ENCODE measurements around the gene CASK. TPM values are rescaled to one million over a fixed set of nuclear protein-coding genes. Genes with fewer than 3 reads are reported as not detected.

Gene CASK
- total RNA-seq, 1 experiment from 2014 or later = 33.5 TPM

- Histone ChIP-seq H3K27ac (ENCODE audit: low read depth, low read length, poor library complexity, severe bottlenecking) (no peak overlapping the region), H3K4me3 (ENCODE audit: low read depth, low read length, poor library complexity, severe bottlenecking) (no peak overlapping the region), H3K4me1 (ENCODE audit: insufficient read depth, low read length, poor library complexity, severe bottlenecking) (no peaks in the 10 kb centered on the region), H3K9me3 (ENCODE audit: low read depth, low read length, poor library complexity, severe bottlenecking) (no peaks in the 10 kb centered on the region), H3K27me3 (replicated peaks; ENCODE audit: insufficient read depth, low read depth, low read length, poor library complexity) (no peaks in the 10 kb centered on the region), H3K36me3 (ENCODE audit: insufficient read depth, low read length, poor library complexity, severe bottlenecking) (no peaks in the 10 kb centered on the region)
- TF ChIP-seq CTCF (conservative IDR thresholded peaks at IDR 0.05; ENCODE audit: low read depth, low read length) = no peak
- no peak for TF ChIP-seq EZH2 (IDR thresholded peaks at IDR 0.05; ENCODE audit: borderline replicate concordance, low read depth, low read length, poor library complexity, severe bottlenecking)
- DNase-seq (ENCODE audit: low spot score) = no peak
- CTCF ChIA-PET = no interaction called here
- POLR2A ChIA-PET (ENCODE audit: low non-redundant PET) = no interaction called here
- intact Hi-C loops (cut with micrococcal nuclease; ENCODE audit: unreplicated experiment) = no loop called here
- BruUV-seq (replicated peaks) = no TSS peak
Measured at GRCh38 chrX:41963348-41963747, 40.0 kb upstream of the CASK start.

- DNase-seq (ENCODE audit: low spot score) = no peak
- Histone ChIP-seq H3K4me3 (ENCODE audit: low read depth, low read length, poor library complexity, severe bottlenecking) (no peak overlapping the region), H3K9me3 (ENCODE audit: low read depth, low read length, poor library complexity, severe bottlenecking) (no peaks in the 10 kb centered on the region), H3K27me3 (replicated peaks; ENCODE audit: insufficient read depth, low read depth, low read length, poor library complexity) (no peaks in the 10 kb centered on the region), H3K27ac (ENCODE audit: low read depth, low read length, poor library complexity, severe bottlenecking) (no peak overlapping the region), H3K36me3 (ENCODE audit: insufficient read depth, low read length, poor library complexity, severe bottlenecking) (no peaks in the 10 kb centered on the region), H3K4me1 (ENCODE audit: insufficient read depth, low read length, poor library complexity, severe bottlenecking) (no peaks in the 10 kb centered on the region)
- no TSS peak for BruUV-seq (replicated peaks)
- ChIA-PET POLR2A (ENCODE audit: low non-redundant PET) (interaction anchor here (0.6 kb wide), 1 partner anchor 138 kb away, joined by 3 read pairs; no protein-coding TSS in a partner anchor), CTCF (no interaction called here)
- intact Hi-C loops (cut with micrococcal nuclease; ENCODE audit: unreplicated experiment) = no loop called here
- TF ChIP-seq EZH2 (IDR thresholded peaks at IDR 0.05; ENCODE audit: borderline replicate concordance, low read depth, low read length, poor library complexity, severe bottlenecking) (no peak), CTCF (conservative IDR thresholded peaks at IDR 0.05; ENCODE audit: low read depth, low read length) (no peak)
Measured at GRCh38 chrX:41960142-41960541, 36.8 kb upstream of the CASK start.

- DNase-seq (ENCODE audit: low spot score) = no peak
- H3K4me1 ChIP-seq (ENCODE audit: insufficient read depth, low read length, poor library complexity, severe bottlenecking) = no peaks in the 10 kb centered on the region
- H3K27ac ChIP-seq (ENCODE audit: low read depth, low read length, poor library complexity, severe bottlenecking) = no peak overlapping the region
- H3K9me3 ChIP-seq (ENCODE audit: low read depth, low read length, poor library complexity, severe bottlenecking) = no peaks in the 10 kb centered on the region
- CTCF ChIA-PET = no interaction called here
- no peaks in the 10 kb centered on the region for H3K27me3 ChIP-seq (replicated peaks; ENCODE audit: insufficient read depth, low read depth, low read length, poor library complexity)
- no peaks in the 10 kb centered on the region for H3K36me3 ChIP-seq (ENCODE audit: insufficient read depth, low read length, poor library complexity, severe bottlenecking)
- TF ChIP-seq CTCF (conservative IDR thresholded peaks at IDR 0.05; ENCODE audit: low read depth, low read length) (no peak), EZH2 (IDR thresholded peaks at IDR 0.05; ENCODE audit: borderline replicate concordance, low read depth, low read length, poor library complexity, severe bottlenecking) (no peak)
- BruUV-seq (replicated peaks) = no TSS peak
- POLR2A ChIA-PET (ENCODE audit: low non-redundant PET) = no interaction called here
- H3K4me3 ChIP-seq (ENCODE audit: low read depth, low read length, poor library complexity, severe bottlenecking) = no peak overlapping the region
- intact Hi-C loops (cut with micrococcal nuclease; ENCODE audit: unreplicated experiment) = no loop called here
Measured at GRCh38 chrX:41958861-41959260, 35.5 kb upstream of the CASK start.

All from A673 (cell line).